OCI-LY3 (cell line): ENCODE data around the gene ZNF892.

Source experiments
- CTCF ChIP-seq: fragments of 200-600, 300-600 bp; sonication (generic); IDR thresholded peaks from 2 replicates; pipeline ENCODE4 v1.5.1; 2014; ENCODE audit warnings: antibody characterized with exemption, low read length, low read depth
- EZH2phosphoT487 ChIP-seq: fragments of 200-600 bp; shearing (Covaris generic); IDR thresholded peaks from 2 replicates; pipeline ENCODE4 v1.6.1; 2018; ENCODE audit warnings: antibody characterized with exemption, mixed run types, low read depth

GRCh38 chr2:95158891-95159619, 48.3 kb upstream of the ZNF892 start:
- TF ChIP-seq CTCF (no peak), EZH2phosphoT487 (no peak)
